ENCODE measurements around the gene PTK7.
A peak's percentile ranks its signal among the peaks of the same experiment; 100 is the strongest.
"Not testable (repeated sequence)": the region's sequence is repeated elsewhere in the genome, so short reads cannot be mapped to it uniquely, and the experiment has no call there.

Gene PTK7

DNA sequence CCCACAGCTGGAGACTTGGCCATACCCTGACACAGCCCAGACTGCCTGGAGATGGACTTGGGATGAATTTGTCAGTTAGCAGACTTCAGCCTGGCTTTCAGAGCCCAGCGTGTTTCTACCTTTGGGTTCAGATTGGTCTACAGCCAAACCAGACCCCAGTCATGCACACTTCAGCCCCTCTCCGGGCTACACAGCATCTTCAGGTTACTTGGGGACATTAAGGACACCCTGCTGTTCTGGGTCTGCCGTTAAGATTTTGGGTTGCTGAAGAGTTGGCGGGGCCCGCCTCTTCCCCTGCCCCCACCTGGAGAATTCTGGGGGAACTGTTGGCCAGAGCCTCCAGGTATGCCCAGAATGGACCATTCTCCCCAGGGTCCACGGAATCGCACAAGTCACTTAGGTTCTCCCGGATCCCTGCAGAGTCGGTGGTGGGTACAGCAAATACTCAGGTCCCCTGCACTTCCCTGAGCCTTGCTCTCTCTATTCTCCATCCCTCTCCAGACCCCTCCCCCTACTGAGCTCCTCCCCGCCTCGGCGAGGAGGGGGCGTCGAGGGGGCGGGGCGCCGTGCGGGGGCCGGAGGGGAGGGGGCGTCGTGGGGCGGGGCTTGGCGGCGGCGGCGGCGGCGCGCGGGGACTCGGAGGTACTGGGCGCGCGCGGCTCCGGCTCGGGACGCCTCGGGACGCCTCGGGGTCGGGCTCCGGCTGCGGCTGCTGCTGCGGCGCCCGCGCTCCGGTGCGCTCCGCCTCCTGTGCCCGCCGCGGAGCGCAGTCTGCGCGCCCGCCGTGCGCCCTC, at the start of gene PTK7:
Gene PTK7 (plus strand): TSS at position 645 of the 794 bp plus-strand sequence. CDS start 175 bp downstream, outside the sequence.
- DNase-seq = no peak

DNA sequence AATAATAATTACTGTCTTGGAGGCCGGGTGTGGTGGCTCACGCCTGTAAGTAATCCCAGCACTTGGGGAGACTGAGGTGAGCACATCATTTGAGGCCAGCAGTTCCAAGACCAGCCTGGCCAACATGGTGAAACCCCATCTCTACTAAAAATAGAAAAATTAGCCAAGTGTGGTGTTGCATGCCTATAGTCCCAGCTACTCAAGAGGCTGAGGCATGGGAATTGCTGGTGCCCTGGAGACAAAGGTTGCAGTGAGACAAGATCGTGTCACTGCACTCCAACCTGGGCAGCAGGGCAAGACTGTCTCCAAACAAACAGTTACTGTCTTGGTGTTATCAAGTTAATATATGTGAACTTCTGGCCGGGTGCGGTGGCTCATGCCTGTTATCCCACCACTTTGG, 49.7 kb upstream of the PTK7 start:
- DNase-seq = no peak

- no peak for DNase-seq
These were observed 47.0 kb upstream of the PTK7 start for GRCh38 chr6:43029120-43029519.

- DNase-seq = no peak
These were observed 43.8 kb upstream of the PTK7 start for GRCh38 chr6:43032326-43032725.

DNA sequence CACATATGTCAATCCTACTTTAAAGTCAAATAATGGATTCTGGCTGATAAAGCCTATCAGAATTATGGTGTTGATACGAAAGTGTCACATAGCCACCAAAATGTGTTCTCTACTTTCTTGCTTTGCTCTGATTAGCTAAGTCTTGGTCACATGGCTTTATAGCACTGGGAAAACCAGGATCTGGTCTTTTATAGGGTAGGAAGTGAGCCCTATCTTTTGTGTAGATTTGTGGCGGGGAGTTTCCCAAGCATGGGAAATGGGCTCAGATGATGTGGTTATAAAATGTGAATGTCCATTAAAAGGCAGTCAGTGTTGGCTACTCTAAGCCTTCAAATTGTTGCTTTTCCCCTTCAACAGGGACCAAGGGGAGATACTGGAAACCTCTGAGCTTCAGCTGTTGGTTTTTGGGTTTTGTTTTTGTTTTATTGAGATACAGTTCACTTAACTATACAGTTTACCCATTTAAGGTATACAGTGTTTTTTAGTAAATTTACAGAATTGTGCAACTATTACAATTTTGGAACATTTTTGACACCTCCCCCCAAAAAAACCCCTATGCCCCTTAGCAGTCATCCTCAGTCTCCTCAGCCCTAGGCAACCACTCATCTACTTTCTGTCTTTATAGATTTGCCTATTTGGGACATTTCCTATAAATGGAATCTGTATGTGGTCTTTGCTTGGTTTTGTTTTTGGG, 42.5 kb upstream of the PTK7 start:
- no peak for DNase-seq

- no peak for DNase-seq
These were observed 42.0 kb upstream of the PTK7 start for GRCh38 chr6:43034190-43034525.

DNA sequence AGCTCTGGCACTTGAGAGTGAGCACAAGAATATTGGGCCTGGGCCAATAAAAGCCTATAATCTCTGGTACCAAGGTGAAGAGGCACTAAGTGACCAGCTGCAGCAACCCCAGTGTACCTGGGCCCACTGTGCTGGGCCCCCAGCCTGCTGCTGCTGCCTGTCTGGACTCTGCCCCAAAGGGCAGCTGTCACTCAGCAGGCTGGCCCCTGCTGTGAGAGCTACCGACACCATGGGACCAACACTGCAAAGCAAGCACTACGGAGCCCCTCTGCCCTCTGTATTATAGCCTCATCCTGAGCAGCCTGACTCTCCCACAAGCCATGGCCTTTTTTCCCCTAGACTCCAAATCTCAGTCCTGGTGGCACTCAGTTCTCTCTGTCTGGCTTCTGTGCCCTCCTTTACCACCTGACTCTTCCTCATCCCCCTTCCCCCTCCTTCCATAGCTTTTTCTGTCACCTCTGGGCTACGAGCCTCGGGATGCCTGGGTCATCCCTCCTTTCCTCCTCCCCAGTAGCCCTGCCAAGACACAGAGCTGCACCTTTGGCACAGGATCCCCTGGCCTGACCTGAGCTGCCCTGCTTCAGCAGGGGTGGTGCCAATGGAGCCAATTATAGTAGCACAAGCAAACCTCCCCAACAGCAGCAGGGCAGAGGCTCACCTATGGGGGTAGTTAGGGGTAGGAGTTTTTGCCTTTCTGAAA, 40.5 kb upstream of the PTK7 start:
- DNase-seq = no peak

- DNase-seq = no peak
These were observed 39.4 kb upstream of the PTK7 start for GRCh38 chr6:43036712-43037111.

- DNase-seq = no peak
These were observed 38.9 kb upstream of the PTK7 start for GRCh38 chr6:43037197-43037596.

DNA sequence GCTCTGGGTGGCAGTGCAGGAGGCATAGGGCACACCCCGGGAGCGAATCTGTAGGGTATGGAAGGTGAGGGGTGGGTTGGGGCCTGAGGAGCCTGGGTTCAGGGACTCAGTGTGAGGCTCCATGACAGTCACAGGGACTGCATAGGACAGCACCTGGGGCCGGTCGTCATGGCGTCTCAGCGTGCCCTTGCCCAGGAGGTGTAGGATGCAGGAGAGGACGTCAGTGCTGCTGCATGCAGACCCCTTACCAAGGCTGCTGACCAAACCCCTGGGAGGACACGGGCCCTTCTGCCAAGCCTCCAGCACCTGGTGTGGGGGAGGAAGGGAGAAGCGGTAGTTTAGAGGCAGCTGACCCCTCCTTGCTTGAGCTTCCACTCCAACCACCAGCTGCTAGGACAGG, 38.4 kb upstream of the PTK7 start:
- no peak for DNase-seq

DNA sequence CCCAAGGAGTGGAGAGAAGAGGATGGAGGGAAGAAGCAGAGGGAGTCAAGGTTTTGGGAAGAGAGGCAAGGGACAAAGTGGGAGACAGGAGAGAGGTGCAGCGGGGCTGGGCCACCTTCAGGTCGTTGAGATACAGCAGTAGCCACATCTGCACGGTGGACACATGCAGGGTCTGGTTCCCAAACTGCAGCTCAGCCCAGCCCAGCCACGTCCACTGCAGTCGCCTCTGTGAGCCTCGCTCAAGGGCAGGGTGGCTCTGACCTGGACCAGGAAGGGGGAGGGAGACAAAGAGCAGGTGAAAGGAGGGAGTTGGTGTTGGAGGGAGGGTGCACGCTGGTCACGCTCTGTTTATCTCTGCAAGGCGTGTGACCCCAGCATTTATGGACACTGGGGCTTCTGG, 37.4 kb upstream of the PTK7 start:
- DNase-seq = no peak

- DNase-seq = no peak
These were observed 35.4 kb upstream of the PTK7 start for GRCh38 chr6:43040542-43041257.

- DNase-seq = not testable (repeated sequence)
These were observed 34.6 kb upstream of the PTK7 start for GRCh38 chr6:43041475-43041874.

DNA sequence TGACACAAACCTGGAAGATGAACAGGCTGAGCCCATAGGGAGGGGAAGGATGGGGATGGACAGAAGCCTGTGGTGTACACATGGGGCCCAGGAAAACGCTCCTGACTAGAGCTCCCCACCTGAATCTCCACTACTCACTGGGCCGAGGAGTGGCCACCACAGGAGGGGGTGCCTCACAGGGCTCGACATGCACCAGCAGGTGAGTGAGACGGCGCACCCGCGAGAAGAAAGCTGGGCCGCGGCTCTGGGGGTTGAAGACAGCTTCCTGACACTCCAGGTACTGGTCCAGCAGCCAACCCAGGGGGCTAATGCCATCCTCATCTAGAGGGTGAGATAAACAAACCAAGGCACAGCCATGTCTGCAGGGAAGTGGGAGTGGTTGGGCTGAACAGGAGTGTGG, 32.8 kb upstream of the PTK7 start:
- no peak for DNase-seq

GRCh38 chr6:43045371-43045930, 30.7 kb upstream of the PTK7 start:
- no peak for DNase-seq

- DNase-seq = no peak
These were observed 28.1 kb upstream of the PTK7 start for GRCh38 chr6:43047998-43048397.

DNA sequence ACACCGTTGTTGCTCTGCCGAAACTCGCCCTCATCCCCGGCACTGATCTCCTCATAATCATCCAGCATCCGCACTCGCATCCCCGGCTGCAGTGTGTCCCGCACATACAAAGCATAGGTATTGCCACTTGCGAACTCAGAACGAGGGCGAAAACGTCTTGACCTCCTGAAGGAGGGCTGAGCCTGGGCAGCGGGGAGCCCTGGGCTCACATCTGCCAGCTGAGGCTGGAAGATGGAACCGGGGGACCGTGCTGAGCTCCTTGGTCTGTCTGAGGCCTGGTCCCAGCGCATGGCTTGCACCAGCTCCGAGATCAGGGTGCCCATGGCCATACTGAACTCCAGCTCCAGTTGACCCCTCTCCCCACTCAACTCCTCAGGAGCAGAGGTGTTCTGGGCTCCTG, 25.1 kb upstream of the PTK7 start:
- DNase-seq = no peak

DNA sequence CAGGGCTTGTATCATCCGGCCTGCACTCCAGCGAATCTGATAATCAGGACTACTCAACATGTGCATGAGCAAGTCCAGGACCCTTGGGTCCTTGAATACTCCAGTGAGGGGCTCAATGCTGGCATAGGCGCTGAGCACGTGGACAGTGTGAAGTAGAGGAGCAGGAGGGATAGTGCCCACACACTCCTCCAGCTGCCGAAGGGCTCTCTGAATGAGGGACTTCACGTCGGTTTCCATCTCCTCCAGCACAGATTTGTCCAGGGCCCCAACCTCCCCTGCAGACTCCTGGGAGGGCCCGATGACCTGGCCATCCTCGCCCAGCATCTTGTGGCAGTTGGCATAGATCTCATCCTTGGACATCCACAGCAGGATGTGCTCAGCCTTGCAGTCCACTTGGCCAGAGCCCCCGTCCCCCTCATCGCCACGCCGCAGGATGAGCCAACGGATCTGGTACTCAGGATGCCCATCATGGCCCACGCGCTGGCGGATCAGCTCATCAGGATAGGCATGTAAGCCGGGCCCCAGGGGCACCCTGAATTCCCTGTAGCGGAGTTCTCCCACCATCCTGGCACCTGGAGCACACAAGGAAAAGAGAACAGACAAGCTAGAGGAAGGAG, 23.8 kb upstream of the PTK7 start:
- DNase-seq = no peak

DNA sequence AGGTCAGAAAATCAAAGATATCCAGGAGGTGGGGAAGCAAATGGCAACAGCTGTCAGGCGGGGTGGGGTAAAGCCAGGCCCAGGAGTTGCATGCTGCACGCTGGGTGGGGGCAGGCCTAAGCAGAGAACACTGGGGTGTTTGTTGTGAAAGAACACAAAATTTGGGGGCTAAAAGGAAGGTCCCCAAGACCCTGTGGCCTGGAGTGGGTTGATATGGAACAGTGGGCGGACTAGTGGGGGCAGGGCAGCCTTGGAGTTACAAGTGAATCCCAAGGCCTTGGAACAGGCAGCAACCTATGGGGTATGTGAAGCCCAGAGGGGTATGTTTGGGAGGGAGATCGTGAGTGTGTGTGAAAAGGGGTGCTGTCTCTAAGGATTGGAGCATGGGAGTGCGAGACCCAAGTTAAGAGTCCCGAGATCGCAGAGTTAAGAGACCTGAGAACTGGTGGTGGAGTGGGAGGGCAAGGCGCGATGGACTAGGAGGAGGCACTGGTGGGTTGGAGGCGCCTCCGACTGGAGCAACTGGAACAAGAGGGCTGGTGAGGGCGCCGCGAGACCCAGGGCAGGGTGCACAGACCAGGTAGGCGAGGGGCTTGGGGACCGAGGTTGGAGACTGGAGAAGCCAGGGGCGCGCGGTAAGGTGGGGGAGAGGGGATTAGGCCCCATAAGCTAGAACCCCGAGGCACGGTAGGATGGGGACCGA, 23.1 kb upstream of the PTK7 start:
- no peak for DNase-seq

DNA sequence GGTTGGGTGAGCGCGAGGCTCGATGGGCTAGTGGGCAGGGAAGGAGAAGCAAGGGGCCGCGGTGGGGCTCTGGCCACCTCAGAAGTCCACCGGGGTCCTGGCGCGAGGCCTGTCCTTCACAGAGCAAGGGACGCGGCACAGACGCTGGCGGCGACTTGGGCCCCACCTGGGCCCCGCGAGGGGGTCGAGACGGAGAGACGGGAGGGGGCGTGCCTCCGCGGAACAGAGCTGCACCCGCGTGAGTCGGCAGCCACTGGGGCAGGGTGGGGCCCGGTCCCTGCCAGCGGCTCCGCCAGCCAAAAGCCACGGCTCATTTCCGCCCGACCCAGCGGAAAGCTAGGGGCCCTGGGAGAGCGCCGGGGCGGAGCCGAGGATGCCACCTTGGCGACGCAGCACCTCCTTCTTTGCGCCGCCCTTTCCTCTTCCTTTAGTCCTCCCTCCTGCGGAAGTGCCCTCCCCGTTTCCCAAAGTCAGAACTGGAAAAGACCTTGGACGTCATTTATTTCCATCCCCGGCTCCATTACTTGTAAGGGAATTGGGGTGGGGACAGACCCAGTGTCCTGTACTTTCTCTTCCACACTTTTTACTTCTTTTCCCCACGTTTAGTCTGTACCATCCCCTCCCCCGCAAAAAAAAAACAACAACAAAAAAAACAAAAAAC, 22.4 kb upstream of the PTK7 start, which contains the start of gene CUL7:
Gene CUL7 (minus strand): TSS at position 307 of the 661 bp plus-strand sequence. CDS start 1,063 bp downstream, outside the sequence.
- peak; percentile 44 for DNase-seq
